BE2C (cell line): ENCODE results near the gene S100A7A.

Experiments used
- DNase-seq: peaks from one replicate; pipeline ENCODE4 v3.0.0-alpha.2; 2020
- H3K27me3 ChIP-seq: fragments of 250-450 bp; sonication (Bioruptor Pico); 2 replicates; pipeline ENCODE4 v1.5.1; 2020; ENCODE audit warnings: mild to moderate bottlenecking
- H3K36me3 ChIP-seq: fragments of 250-450 bp; sonication (Bioruptor Pico); 2 replicates; pipeline ENCODE4 v1.5.1; 2020; ENCODE audit warnings: mild to moderate bottlenecking
- H3K4me1 ChIP-seq: fragments of 250-450 bp; sonication (Bioruptor Pico); 2 replicates; pipeline ENCODE4 v1.5.1; 2020
- H3K4me3 ChIP-seq: 2 replicates; pipeline ENCODE4 v1.5.1; 2011; ENCODE audit warnings: low read depth, low read length
- H3K9me3 ChIP-seq: fragments of 250-450 bp; sonication (Bioruptor Pico); 2 replicates; pipeline ENCODE4 v1.5.1; 2020
- TF ChIP-seq, protein P1 (sequence below): IDR thresholded peaks from 2 replicates; pipeline ENCODE4 v1.5.1; 2012; ENCODE audit warnings: mild to moderate bottlenecking, low read depth, low read length

S100A7A gene

DNA sequence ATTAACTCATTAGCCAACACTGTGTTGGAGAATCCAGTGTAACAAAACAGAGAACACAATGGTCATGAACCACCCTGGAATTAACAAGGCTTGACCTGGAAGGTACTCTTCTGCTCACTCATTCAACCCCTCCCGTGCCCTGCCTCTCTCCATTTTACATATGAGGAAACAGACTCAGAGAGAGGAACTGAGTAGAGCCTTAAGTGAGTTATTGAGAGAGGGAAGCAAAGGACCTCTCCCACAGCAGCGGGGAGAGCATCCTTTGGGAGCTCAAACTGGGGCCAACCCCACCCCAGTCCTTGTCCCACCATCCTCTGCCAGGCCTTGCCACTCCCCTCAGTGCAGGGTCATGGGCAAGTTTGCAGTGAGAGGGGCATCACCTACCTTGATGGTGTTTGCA lies 42.2 kb upstream of the S100A7A start:
- H3K27me3 ChIP-seq = peaks cover 36% of the 10 kb centered on the region
- DNase-seq = no peak
- TF ChIP-seq, protein P1, sequence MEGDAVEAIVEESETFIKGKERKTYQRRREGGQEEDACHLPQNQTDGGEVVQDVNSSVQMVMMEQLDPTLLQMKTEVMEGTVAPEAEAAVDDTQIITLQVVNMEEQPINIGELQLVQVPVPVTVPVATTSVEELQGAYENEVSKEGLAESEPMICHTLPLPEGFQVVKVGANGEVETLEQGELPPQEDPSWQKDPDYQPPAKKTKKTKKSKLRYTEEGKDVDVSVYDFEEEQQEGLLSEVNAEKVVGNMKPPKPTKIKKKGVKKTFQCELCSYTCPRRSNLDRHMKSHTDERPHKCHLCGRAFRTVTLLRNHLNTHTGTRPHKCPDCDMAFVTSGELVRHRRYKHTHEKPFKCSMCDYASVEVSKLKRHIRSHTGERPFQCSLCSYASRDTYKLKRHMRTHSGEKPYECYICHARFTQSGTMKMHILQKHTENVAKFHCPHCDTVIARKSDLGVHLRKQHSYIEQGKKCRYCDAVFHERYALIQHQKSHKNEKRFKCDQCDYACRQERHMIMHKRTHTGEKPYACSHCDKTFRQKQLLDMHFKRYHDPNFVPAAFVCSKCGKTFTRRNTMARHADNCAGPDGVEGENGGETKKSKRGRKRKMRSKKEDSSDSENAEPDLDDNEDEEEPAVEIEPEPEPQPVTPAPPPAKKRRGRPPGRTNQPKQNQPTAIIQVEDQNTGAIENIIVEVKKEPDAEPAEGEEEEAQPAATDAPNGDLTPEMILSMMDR = no peak
- no peak overlapping the region for H3K4me3 ChIP-seq
- no peaks in the 10 kb centered on the region for H3K9me3 ChIP-seq
- no peaks in the 10 kb centered on the region for H3K36me3 ChIP-seq
- H3K4me1 ChIP-seq = no peaks in the 10 kb centered on the region

DNA sequence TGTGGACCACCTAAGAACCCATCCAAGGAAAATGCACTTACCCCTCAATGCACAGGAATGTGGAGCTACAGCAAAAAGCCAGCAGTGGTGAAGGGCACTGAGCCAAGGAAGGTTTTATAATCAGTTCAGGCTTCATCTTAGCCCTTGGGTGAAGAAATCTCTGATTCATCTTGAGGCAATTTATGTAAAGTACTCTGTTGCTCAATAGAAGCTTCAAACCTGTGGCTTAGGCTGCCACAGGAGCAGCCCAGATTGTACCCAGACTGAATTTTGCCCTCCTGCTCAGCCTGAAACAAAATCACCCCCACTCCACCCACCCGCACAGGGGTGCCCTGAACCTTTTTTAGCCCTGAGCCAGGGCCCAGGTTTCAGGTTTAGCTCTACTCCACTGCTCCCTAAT lies 40.8 kb upstream of the S100A7A start, which contains the start of gene S100A12:
Gene S100A12 (minus strand): TSS at position 111 of the 400 bp plus-strand sequence. CDS start 1,029 bp downstream, outside the sequence.
- H3K36me3 ChIP-seq = no peaks in the 10 kb centered on the region
- DNase-seq = no peak
- H3K27me3 ChIP-seq = peaks cover 35% of the 10 kb centered on the region
- H3K4me3 ChIP-seq = no peak within 1 kb of the TSS
- TF ChIP-seq, protein P1 = no peak
- H3K9me3 ChIP-seq = no peaks in the 10 kb centered on the region; the same call in 1 of the 2 replicates
- H3K4me1 ChIP-seq = no peaks in the 10 kb centered on the region

DNA sequence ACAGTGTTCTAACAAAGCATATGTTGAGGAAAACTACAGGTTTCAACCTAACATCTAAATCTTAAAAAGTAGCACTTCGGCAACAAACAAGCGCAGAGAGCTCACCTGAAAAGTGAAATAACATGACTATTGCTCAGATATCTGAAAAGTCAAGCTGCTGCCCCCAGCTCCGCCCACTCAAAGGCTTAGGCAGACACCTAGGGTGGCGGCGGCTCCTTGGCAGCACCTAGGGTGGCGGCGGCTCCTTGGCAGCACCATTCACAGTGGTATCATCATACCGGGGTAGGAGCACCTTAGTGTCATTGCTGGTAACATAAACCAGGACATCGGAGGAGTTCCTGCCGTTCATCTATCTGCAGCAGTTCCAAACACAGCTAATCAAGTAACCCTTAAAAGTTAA lies 36.7 kb upstream of the S100A7A start:
- Histone ChIP-seq H3K4me3 (no peak overlapping the region), H3K27me3 (peaks cover 27% of the 10 kb centered on the region), H3K9me3 (no peaks in the 10 kb centered on the region; the same call in 1 of the 2 replicates), H3K36me3 (no peaks in the 10 kb centered on the region), H3K4me1 (no peaks in the 10 kb centered on the region)
- TF ChIP-seq, protein P1 = no peak
- no peak for DNase-seq

DNA sequence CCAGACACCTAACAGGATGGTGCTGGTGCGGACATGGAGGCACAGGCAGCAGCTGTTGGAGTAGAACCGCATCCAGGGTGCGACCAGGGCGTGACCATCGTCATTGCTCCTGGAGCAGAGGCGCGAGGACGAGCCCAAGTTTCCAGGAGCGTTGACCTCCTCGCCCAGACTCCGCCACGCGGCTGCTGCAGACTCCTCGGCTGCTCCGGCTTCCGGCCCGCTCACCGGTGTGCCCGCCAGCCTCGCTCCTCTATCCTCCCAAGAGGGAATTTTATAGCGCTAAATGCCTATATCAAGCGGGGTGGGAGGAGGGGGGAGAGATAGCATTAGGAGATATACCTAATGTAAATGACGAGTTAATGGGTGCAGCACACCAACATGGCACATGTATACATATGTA lies 35.6 kb upstream of the S100A7A start:
- Histone ChIP-seq H3K9me3 (no peaks in the 10 kb centered on the region; the same call in 1 of the 2 replicates), H3K4me3 (no peak overlapping the region), H3K27me3 (peaks cover 27% of the 10 kb centered on the region), H3K4me1 (no peaks in the 10 kb centered on the region), H3K36me3 (no peaks in the 10 kb centered on the region)
- TF ChIP-seq, protein P1 = no peak
- DNase-seq = no peak

DNA sequence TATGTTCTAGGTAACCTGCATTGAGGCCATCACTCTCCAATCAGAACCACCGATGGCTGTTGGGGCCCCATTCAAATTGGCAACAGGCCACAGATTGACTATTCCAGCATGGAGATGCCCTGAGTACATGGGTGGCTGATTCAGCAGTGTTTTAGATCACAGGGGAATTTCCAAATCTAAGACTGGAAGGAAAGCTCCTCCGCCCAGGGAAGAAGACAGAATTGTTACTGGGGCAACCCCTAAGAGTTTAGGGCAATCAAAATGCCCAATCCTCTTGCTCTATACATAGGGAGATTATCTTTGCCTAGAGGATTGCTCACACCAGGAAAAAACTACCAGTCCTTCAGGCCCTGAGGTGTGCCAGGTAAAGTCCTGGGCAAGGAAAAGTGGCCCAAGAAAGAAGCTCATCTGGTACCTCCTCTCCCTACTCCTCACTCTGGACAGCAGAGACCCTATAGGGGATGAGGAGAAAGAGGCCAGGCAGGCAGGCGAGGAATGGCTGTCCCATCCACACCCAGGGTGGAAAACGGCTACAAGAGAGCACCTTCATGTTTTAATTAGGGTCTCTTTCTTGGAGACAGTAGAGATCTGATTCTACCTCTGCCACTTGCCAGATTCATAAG lies 31.3 kb upstream of the S100A7A start:
- TF ChIP-seq, protein P1 = no peak
- DNase-seq = no peak
- H3K4me3 ChIP-seq = no peak overlapping the region
- peaks cover 8% of the 10 kb centered on the region for H3K27me3 ChIP-seq
- no peaks in the 10 kb centered on the region for H3K36me3 ChIP-seq
- H3K4me1 ChIP-seq = no peaks in the 10 kb centered on the region
- H3K9me3 ChIP-seq = no peaks in the 10 kb centered on the region; the same call in 1 of the 2 replicates

DNA sequence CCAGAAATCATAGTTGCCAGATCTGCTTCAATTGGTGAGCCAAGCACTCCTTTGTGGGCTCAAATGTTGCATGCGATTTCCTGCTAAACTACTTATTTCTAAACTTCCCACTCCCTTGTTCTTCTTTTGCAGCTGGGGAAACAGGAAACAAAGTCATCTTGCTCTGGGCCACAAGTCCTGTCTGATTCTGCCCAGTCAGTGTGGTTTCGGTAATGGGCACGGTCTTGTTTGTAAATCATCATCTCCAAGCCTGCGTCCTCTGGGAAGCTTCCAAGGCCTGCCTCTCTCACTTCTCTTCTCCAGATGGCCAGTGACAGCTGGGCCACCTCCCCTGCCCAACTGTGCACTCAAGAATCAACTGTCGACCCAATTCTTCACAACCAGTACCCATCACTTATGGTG lies 29.8 kb upstream of the S100A7A start:
- Histone ChIP-seq H3K9me3 (no peaks in the 10 kb centered on the region; the same call in 1 of the 2 replicates), H3K4me3 (no peak overlapping the region), H3K4me1 (no peaks in the 10 kb centered on the region), H3K36me3 (no peaks in the 10 kb centered on the region), H3K27me3 (peaks cover 11% of the 10 kb centered on the region)
- no peak for DNase-seq
- TF ChIP-seq, protein P1 = no peak
